ENCODE results near the gene RBBP7.

Gene RBBP7

GRCh38 chrX:16797841-16798240 lies 72.3 kb downstream of the RBBP7 start:
- H3K36me3 ChIP-seq = peaks cover 50% of the 10 kb centered on the region

GRCh38 chrX:16797358-16797757 lies 72.8 kb downstream of the RBBP7 start:
- Histone ChIP-seq H3K27me3 (ENCODE audit: insufficient read depth, low read depth, severe bottlenecking) (no peaks in the 10 kb centered on the region), H3K27ac (no peak overlapping the region), H3K9me3 (ENCODE audit: severe bottlenecking) (no peaks in the 10 kb centered on the region), H3K36me3 (peaks cover 54% of the 10 kb centered on the region), H3K4me3 (ENCODE audit: low read depth, low read length) (no peak overlapping the region)
- no peak for DNase-seq
- no peak for TF ChIP-seq CTCF (IDR thresholded peaks at IDR 0.05; ENCODE audit: low read depth, low read length)

More at GRCh38 chrX:16797841-16798240, 72.3 kb downstream of the RBBP7 start:
- no peak for DNase-seq
- Histone ChIP-seq H3K4me3 (ENCODE audit: low read depth, low read length) (no peak overlapping the region), H3K9me3 (ENCODE audit: severe bottlenecking) (no peaks in the 10 kb centered on the region), H3K27me3 (ENCODE audit: insufficient read depth, low read depth, severe bottlenecking) (no peaks in the 10 kb centered on the region), H3K27ac (no peak overlapping the region)
- TF ChIP-seq CTCF (IDR thresholded peaks at IDR 0.05; ENCODE audit: low read depth, low read length) = no peak

GRCh38 chrX:16796298-16796697 lies 73.9 kb downstream of the RBBP7 start:
- H3K36me3 ChIP-seq = peaks cover 62% of the 10 kb centered on the region
- DNase-seq = no peak
- H3K27ac ChIP-seq = no peak overlapping the region
- H3K4me3 ChIP-seq (ENCODE audit: low read depth, low read length) = no peak overlapping the region
- H3K9me3 ChIP-seq (ENCODE audit: severe bottlenecking) = no peaks in the 10 kb centered on the region
- no peaks in the 10 kb centered on the region for H3K27me3 ChIP-seq (ENCODE audit: insufficient read depth, low read depth, severe bottlenecking)
- no peak for TF ChIP-seq CTCF (IDR thresholded peaks at IDR 0.05; ENCODE audit: low read depth, low read length)

Data from WERI-Rb-1 (cell line).